ENCODE measurements around the gene DLK1. TPM values are rescaled to one million over a fixed set of nuclear protein-coding genes. Genes with fewer than 3 reads are reported as not detected.

DLK1 gene
- total RNA-seq, 1 experiment from 2014 or later = 0.69 TPM

- Histone ChIP-seq H3K4me1 (ENCODE audit: control insufficient read depth, insufficient read depth, low read length) (no peaks in the 10 kb centered on the region), H3K27me3 (ENCODE audit: control insufficient read depth, insufficient read depth, low read length) (no peaks in the 10 kb centered on the region), H3K9me3 (ENCODE audit: control insufficient read depth, insufficient read depth, low read depth, low read length) (no peaks in the 10 kb centered on the region), H3K4me3 (ENCODE audit: low read depth in 2 of 2, low read length in 2 of 2) (no peak overlapping the region), H3K27ac (ENCODE audit: low read length) (no peak overlapping the region), H3K36me3 (ENCODE audit: control insufficient read depth, insufficient read depth, low read length) (no peaks in the 10 kb centered on the region)
- ChIA-PET POLR2A (no interaction called here), CTCF (no interaction called here)
- no peak for DNase-seq (ENCODE audit: low read depth, low spot score)
- in situ Hi-C loops (cut with HindIII; ENCODE audit: low pct_unique_long_range_greater_than_20kb, low sequenced_read_pairs) (no loop called here), intact Hi-C loops (cut with micrococcal nuclease; ENCODE audit: unreplicated experiment) (no loop called here)
- no TSS peak for BruUV-seq (replicated peaks)
- TF ChIP-seq CTCF (IDR thresholded peaks at IDR 0.05) = no peak
- ATAC-seq = no peak
Observed at GRCh38 chr14:100724536-100724935, 2.2 kb upstream of the DLK1 start.

GRCh38 chr14:100725587-100726387, 905 bp upstream of the DLK1 start:
- no peaks in the 10 kb centered on the region for H3K36me3 ChIP-seq (ENCODE audit: control insufficient read depth, insufficient read depth, low read length)
- ATAC-seq = no peak
- no peak overlapping the region for H3K4me3 ChIP-seq (ENCODE audit: low read depth in 2 of 2, low read length in 2 of 2)
- ChIA-PET CTCF (no interaction called here), POLR2A (no interaction called here)
- no peak for TF ChIP-seq REST (IDR thresholded peaks at IDR 0.05; ENCODE audit: insufficient read depth in 1 of 2, low read depth in 2 of 2, low read length in 1 of 2)
- TF ChIP-seq SIN3A (IDR thresholded peaks at IDR 0.05; ENCODE audit: borderline replicate concordance, insufficient read depth, low read depth, low read length) = no peak
- TF ChIP-seq TCF7L2 (IDR thresholded peaks at IDR 0.05; ENCODE audit: low read depth, low read length) = no peak
- TF ChIP-seq POLR2AphosphoS5 (IDR thresholded peaks at IDR 0.05; ENCODE audit: low read depth, low read length) = no peak
- no peak for TF ChIP-seq CTCF (IDR thresholded peaks at IDR 0.05)
- no peaks in the 10 kb centered on the region for H3K27me3 ChIP-seq (ENCODE audit: control insufficient read depth, insufficient read depth, low read length)
- in situ Hi-C loops (cut with HindIII; ENCODE audit: low pct_unique_long_range_greater_than_20kb, low sequenced_read_pairs) = no loop called here
- no peaks in the 10 kb centered on the region for H3K9me3 ChIP-seq (ENCODE audit: control insufficient read depth, insufficient read depth, low read depth, low read length)
- BruUV-seq (replicated peaks) = no TSS peak
- intact Hi-C loops (cut with micrococcal nuclease; ENCODE audit: unreplicated experiment) = no loop called here
- DNase-seq (ENCODE audit: low read depth, low spot score) = no peak
- H3K27ac ChIP-seq (ENCODE audit: low read length) = no peak overlapping the region
- H3K4me1 ChIP-seq (ENCODE audit: control insufficient read depth, insufficient read depth, low read length) = no peaks in the 10 kb centered on the region

Measured in Panc1 (cell line).